GM12873 (cell line): ENCODE data around the gene CABCOCO1.

Experiments
- TF ChIP-seq, protein P1 (sequence below): IDR thresholded peaks from 2 replicates; pipeline ENCODE4 v1.5.1; 2012; ENCODE audit warnings: low read depth, mild to moderate bottlenecking, moderate library complexity, low read length, control low read depth; ENCODE audit not compliant: insufficient read depth; ENCODE audit errors: missing control alignments

Gene CABCOCO1

DNA sequence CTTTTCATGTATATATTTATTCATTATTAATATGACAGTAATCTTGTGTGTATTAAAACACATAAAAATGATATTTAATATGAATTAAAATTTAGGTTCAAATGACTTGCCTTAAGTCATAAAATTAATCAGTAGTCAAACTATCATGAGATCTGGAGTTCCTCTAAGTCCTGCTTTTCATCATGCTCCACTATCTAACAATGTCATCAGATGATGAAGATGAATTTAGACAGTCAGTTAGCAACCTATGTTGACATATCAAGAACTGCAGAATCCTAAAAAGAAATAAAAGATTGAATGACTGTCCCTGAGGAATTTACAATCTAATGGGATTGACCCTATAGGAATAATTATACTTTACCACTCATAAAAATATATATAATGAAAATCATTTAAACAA lies 7.1 kb downstream of the CABCOCO1 start:
- TF ChIP-seq, protein P1, sequence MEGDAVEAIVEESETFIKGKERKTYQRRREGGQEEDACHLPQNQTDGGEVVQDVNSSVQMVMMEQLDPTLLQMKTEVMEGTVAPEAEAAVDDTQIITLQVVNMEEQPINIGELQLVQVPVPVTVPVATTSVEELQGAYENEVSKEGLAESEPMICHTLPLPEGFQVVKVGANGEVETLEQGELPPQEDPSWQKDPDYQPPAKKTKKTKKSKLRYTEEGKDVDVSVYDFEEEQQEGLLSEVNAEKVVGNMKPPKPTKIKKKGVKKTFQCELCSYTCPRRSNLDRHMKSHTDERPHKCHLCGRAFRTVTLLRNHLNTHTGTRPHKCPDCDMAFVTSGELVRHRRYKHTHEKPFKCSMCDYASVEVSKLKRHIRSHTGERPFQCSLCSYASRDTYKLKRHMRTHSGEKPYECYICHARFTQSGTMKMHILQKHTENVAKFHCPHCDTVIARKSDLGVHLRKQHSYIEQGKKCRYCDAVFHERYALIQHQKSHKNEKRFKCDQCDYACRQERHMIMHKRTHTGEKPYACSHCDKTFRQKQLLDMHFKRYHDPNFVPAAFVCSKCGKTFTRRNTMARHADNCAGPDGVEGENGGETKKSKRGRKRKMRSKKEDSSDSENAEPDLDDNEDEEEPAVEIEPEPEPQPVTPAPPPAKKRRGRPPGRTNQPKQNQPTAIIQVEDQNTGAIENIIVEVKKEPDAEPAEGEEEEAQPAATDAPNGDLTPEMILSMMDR, result no peak

GRCh38 chr10:61673360-61673759 lies 10.6 kb downstream of the CABCOCO1 start:
- TF ChIP-seq, protein P1, result no peak

DNA sequence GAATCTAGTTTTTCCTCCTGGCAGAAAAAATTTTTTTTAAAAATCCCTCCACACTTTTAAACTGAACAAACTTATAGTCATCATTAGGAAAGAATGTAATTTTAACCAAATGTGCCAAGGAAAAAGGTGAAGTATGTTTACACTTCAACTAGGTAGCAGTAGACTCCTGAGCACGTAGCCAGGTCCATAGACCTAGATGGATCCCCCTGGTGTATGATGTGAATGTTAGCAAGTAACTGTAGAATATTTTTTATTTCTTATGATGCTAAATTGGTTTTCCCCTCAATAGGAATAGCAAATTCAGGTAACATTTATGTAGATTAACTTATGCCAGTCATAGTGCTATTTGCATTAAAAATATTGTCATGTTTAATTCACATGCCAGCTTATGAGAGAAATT lies 19.6 kb downstream of the CABCOCO1 start:
- TF ChIP-seq, protein P1, result no peak

DNA sequence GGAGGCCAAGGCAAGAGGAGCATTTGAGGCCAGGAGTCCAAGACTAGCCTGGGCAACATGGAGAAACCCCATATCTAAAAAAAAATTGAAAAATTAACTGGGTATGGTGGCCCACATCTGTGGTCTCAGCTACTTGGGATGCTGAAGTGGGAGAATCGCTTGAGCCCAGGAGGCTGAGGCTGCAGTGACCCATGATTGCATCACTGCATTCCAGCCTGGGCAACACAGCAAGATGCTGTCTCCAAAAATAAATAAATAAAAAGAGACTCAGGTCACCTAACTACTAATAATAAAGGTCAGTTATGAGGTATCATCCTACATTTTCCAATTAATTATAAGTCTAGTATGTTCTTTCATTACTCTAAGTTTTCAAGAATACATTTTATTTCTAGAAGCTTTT lies 20.6 kb downstream of the CABCOCO1 start:
- TF ChIP-seq, protein P1, result no peak

- TF ChIP-seq, protein P1, result no peak
These were observed 22.3 kb downstream of the CABCOCO1 start for GRCh38 chr10:61684894-61685507.

DNA sequence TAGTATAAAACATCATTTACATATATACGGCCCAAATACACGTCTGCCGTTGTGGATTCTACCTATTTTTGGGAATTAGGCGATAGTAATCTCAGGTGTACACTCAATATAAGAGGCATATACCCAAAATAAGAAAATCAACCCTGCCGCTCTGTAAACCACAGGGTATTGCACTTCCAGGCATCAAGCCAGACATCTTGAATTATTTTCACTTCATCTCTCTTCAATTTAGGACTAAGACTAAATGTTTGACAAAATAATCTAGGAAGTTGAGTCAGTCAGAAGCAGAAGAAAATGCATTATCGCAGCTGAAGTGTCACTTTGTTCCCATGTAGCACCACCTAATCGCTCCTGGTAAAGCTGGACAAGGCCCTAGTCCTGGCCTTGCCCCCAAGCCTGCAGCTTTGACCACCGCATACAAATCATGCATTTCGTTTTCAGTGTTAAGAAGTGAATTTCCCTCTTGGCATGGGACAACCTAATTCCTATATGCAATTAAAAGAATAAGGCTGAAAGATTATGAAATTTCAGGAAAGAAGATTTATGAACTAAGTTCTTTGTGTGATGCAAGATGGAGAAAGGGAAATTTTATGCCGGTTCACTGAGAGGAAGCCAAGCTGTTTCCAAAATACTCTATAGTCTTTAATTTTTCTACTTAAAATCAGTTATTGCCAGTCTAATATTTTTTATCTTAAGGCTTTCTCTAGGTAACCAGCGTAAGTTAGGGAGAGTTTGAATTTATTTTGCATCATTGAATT lies 26.0 kb downstream of the CABCOCO1 start:
- TF ChIP-seq, protein P1, result no peak

DNA sequence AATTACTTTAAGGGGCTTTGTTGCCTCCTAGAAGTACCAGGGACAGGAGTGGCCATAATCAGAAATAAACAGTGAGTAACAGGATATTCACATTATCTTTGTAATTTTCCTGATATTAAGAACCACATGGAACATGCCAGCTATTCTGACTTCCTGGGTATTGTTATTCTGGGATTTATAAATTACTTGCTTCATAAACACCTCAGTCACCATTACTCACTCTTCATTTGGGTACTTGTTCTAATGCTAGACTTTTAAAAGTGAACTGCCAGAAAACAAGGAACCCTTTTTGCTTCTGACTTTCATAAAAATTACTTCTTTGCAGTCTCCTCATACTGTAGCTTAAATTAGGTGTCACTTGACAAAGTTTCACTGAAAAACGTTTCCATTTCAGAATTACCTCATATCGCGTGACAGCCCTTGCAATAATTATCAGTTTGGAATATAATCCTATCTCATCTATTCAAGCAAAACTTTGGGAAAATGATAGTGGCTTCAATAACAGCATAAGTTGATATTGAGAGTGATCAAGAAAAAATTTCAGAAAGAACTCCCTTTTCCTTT lies 29.8 kb downstream of the CABCOCO1 start:
- TF ChIP-seq, protein P1, result no peak
